A673 (cell line): Measurements from ENCODE around the gene ULK4. TPM values are rescaled to one million over a fixed set of nuclear protein-coding genes. Genes with fewer than 3 reads are reported as not detected.

Experiments
- BruUV-seq: library from RNA; stranded (reverse); fragments of 400-500 nt; replicated peaks from 2 replicates; lab custom pipeline; 2021; lab: Mats Ljungman, UMichigan
- CTCF ChIA-PET: fragments of 300-600 bp; sonication (Branson Sonifier 250); formaldehyde crosslinking; loops from one replicate; lab custom pipeline; 2022; ENCODE audit warnings: antibody characterized with exemption; lab: Charles Lee
- POLR2A ChIA-PET: fragments of 300-600 bp; sonication (Branson Sonifier 250); formaldehyde crosslinking; loops from one replicate; lab custom pipeline; 2022; ENCODE audit warnings: antibody characterized with exemption; ENCODE audit not compliant: low non-redundant PET; lab: Charles Lee
- DNase-seq: peaks from one replicate; pipeline ENCODE4 v3.0.0-alpha.2; 2015; ENCODE audit warnings: low spot score
- H3K27ac ChIP-seq: fragments of 200-600 bp; sonication (generic); 2 replicates; pipeline ENCODE4 v1.5.1; 2016; ENCODE audit warnings: mixed run types, low read depth, mild to moderate bottlenecking, mixed read lengths, antibody characterized with exemption, low read length; ENCODE audit not compliant: poor library complexity, severe bottlenecking
- H3K27me3 ChIP-seq: fragments of 200-600 bp; sonication (generic); replicated peaks from 2 replicates; pipeline ENCODE4 v1.6.1; 2017; ENCODE audit warnings: mixed run types, low read depth, mild to moderate bottlenecking, mixed read lengths, antibody characterized with exemption, low read length; ENCODE audit not compliant: insufficient read depth, poor library complexity
- H3K36me3 ChIP-seq: fragments of 200-600 bp; sonication (generic); 2 replicates; pipeline ENCODE4 v1.6.1; 2016; ENCODE audit warnings: mixed run types, mild to moderate bottlenecking, mixed read lengths, antibody characterized with exemption, low read length; ENCODE audit not compliant: insufficient read depth, poor library complexity, severe bottlenecking
- H3K4me1 ChIP-seq: fragments of 200-600 bp; sonication (generic); 2 replicates; pipeline ENCODE4 v1.6.1; 2017; ENCODE audit warnings: mixed run types, mild to moderate bottlenecking, mixed read lengths, antibody characterized with exemption, low read length; ENCODE audit not compliant: insufficient read depth, poor library complexity, severe bottlenecking
- H3K4me3 ChIP-seq: fragments of 200-600 bp; sonication (generic); 2 replicates; pipeline ENCODE4 v1.5.1; 2016; ENCODE audit warnings: low read depth, mixed run types, mild to moderate bottlenecking, mixed read lengths, low read length; ENCODE audit not compliant: poor library complexity, severe bottlenecking
- H3K9me3 ChIP-seq: fragments of 200-600 bp; sonication (generic); 2 replicates; pipeline ENCODE4 v1.6.1; 2016; ENCODE audit warnings: mixed run types, low read depth, mild to moderate bottlenecking, mixed read lengths, antibody characterized with exemption, low read length; ENCODE audit not compliant: poor library complexity, severe bottlenecking
- EZH2 ChIP-seq: fragments of 200-600 bp; sonication (generic); IDR thresholded peaks from 2 replicates; pipeline ENCODE4 v1.6.1; 2017; ENCODE audit warnings: borderline replicate concordance, low read depth, mild to moderate bottlenecking, mixed read lengths, antibody characterized with exemption, low read length; ENCODE audit not compliant: poor library complexity, severe bottlenecking
- intact Hi-C: fragments of 100-400 bp; cut with micrococcal nuclease; formaldehyde crosslinking; loops from one replicate; pipeline ENCODE4 v1.10.0; 2022; ENCODE audit not compliant: unreplicated experiment
- total RNA-seq: library from RNA; stranded (reverse); gene quantifications from 2 replicates; pipeline ENCODE4 v1.2.3, GENCODE V29; 2021
- TF ChIP-seq, protein P1 (sequence below): fragments of 300-800, 200-600 bp; sonication (generic); conservative IDR thresholded peaks from 2 replicates; pipeline ENCODE4 v1.5.1; 2017; ENCODE audit warnings: low read depth, mild to moderate bottlenecking, antibody characterized with exemption, low read length, moderate library complexity, mixed read lengths

The ULK4 gene
- total RNA-seq, 1 experiment from 2014 or later: 7.4 TPM

DNA sequence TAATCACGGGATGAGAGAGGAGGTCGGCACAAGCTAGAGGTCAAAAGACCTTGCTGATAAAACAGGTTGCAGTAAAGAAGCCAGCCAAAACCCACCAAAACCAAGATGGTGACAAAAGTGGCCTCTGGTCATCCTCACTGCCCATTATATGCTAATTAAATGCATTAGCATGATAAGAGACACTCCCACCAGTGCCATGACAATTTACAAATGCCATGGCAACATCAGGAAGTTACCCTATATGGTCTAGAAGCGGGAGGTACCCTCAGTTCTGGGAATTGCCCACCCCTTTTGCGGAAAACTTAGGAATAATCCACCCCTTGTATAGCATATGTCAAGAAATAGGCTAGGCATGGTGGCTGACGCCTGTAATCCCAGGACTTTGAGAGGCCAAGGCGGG is 4.3 kb upstream of the ULK4 start:
- Histone ChIP-seq H3K4me3 (no peak overlapping the region), H3K4me1 (no peaks in the 10 kb centered on the region), H3K27ac (no peak overlapping the region), H3K9me3 (no peaks in the 10 kb centered on the region), H3K36me3 (no peaks in the 10 kb centered on the region), H3K27me3 (no peaks in the 10 kb centered on the region)
- intact Hi-C loops: no loop called here
- DNase-seq: no peak
- POLR2A ChIA-PET: no interaction called here
- CTCF ChIA-PET: no interaction called here
- no TSS peak for BruUV-seq
- no peak for TF ChIP-seq EZH2
- TF ChIP-seq, protein P1, sequence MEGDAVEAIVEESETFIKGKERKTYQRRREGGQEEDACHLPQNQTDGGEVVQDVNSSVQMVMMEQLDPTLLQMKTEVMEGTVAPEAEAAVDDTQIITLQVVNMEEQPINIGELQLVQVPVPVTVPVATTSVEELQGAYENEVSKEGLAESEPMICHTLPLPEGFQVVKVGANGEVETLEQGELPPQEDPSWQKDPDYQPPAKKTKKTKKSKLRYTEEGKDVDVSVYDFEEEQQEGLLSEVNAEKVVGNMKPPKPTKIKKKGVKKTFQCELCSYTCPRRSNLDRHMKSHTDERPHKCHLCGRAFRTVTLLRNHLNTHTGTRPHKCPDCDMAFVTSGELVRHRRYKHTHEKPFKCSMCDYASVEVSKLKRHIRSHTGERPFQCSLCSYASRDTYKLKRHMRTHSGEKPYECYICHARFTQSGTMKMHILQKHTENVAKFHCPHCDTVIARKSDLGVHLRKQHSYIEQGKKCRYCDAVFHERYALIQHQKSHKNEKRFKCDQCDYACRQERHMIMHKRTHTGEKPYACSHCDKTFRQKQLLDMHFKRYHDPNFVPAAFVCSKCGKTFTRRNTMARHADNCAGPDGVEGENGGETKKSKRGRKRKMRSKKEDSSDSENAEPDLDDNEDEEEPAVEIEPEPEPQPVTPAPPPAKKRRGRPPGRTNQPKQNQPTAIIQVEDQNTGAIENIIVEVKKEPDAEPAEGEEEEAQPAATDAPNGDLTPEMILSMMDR: no peak

DNA sequence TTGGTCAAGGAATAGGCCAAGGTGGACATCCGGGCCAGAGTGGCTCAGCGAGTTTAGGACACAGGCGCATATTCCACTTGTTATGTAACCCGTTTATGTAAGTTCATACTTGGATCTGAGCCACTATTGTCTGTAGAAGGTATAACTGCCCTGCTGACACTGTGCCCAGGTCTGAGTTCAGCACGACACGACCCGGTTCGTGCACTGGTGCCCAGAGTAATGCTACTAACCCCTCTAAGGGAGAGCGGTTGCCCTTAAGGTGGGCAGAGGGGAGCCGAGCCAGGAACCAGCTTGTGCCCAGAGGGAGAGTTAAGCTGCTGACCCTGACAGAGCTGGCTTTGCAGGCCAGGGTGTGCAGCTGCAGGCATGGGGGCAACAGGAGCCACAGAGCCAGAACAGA is 1.9 kb upstream of the ULK4 start:
- H3K4me3 ChIP-seq: no peak overlapping the region
- ChIA-PET CTCF (no interaction called here), POLR2A (no interaction called here)
- no peaks in the 10 kb centered on the region for H3K9me3 ChIP-seq
- no peaks in the 10 kb centered on the region for H3K36me3 ChIP-seq
- no TSS peak for BruUV-seq
- no peaks in the 10 kb centered on the region for H3K4me1 ChIP-seq
- intact Hi-C loops: no loop called here
- no peak for DNase-seq
- H3K27me3 ChIP-seq: no peaks in the 10 kb centered on the region
- H3K27ac ChIP-seq: no peak overlapping the region
- TF ChIP-seq, protein P1: no peak
- TF ChIP-seq EZH2: no peak

- H3K27ac ChIP-seq: peak overlapping the region; percentile 54
- peak; percentile 35 for DNase-seq
- TSS peak; percentile 46 for BruUV-seq
- POLR2A ChIA-PET: no interaction called here
- peak overlapping the region; percentile 81 for H3K4me3 ChIP-seq
- no peaks in the 10 kb centered on the region for H3K9me3 ChIP-seq
- intact Hi-C loops: no loop called here
- H3K36me3 ChIP-seq: no peaks in the 10 kb centered on the region
- TF ChIP-seq, protein P1: no peak
- TF ChIP-seq EZH2: no peak
- no peaks in the 10 kb centered on the region for H3K4me1 ChIP-seq
- H3K27me3 ChIP-seq: no peaks in the 10 kb centered on the region
- CTCF ChIA-PET: interaction anchor here (1.0 kb wide), 1 partner anchor 138 kb away, joined by 5 read pairs; no protein-coding TSS in a partner anchor
These were observed 815 bp downstream of the ULK4 start for GRCh38 chr3:41960826-41961750.
